WTC11 (cell line): ENCODE data around the gene FAM8A1. TPM values are rescaled to one million over a fixed set of nuclear protein-coding genes. Genes with fewer than 3 reads are reported as not detected.

Source experiments
- ATAC-seq: fragments of 200-7000 bp; cut with Tn5 transposase; 2 replicates; pipeline ENCODE4 v1.10.0; 2021; ENCODE audit warnings: mild to moderate bottlenecking, moderate library complexity
- CTCF ChIA-PET: fragments of 300-600 bp; sonication (Branson Sonifier 250); formaldehyde crosslinking; loops from one replicate; lab custom pipeline; 2021; ENCODE audit warnings: antibody characterized with exemption; lab: Charles Lee
- POLR2A ChIA-PET: fragments of 350-600 bp; sonication (Branson Sonifier 250); formaldehyde crosslinking; loops from one replicate; lab custom pipeline; 2021; ENCODE audit warnings: antibody characterized with exemption; lab: Charles Lee
- DNase-seq: peaks from one replicate; pipeline ENCODE4 v3.0.0; 2021; ENCODE audit warnings: low spot score
- H3K27ac Mint-ChIP-seq: 2 replicates; pipeline ENCODE4 v1.8.0; 2021; ENCODE audit warnings: mixed read lengths
- H3K27me3 Mint-ChIP-seq: 2 replicates; pipeline ENCODE4 v1.8.0; 2021; ENCODE audit warnings: low read depth, mild to moderate bottlenecking, moderate library complexity, mixed read lengths
- H3K36me3 Mint-ChIP-seq: 2 replicates; pipeline ENCODE4 v1.8.0; 2021; ENCODE audit warnings: mixed read lengths
- H3K4me1 Mint-ChIP-seq: 2 replicates; pipeline ENCODE4 v1.8.0; 2022; ENCODE audit warnings: mixed read lengths
- H3K4me3 Mint-ChIP-seq: 2 replicates; pipeline ENCODE4 v1.8.0; 2021; ENCODE audit warnings: mild to moderate bottlenecking, moderate library complexity, mixed read lengths
- H3K9me3 Mint-ChIP-seq: 2 replicates; pipeline ENCODE4 v1.8.0; 2021; ENCODE audit warnings: mixed read lengths
- AFF4 ChIP-seq: sonication (generic); formaldehyde crosslinking; IDR thresholded peaks from 2 replicates; pipeline ENCODE4 v1.8.1; 2023; ENCODE audit warnings: mild to moderate bottlenecking, missing genetic modification reagents, borderline replicate concordance
- CBFB ChIP-seq: sonication (generic); formaldehyde crosslinking; IDR thresholded peaks from 2 replicates; pipeline ENCODE4 v1.8.1; 2022; ENCODE audit warnings: mild to moderate bottlenecking, low read depth, missing genetic modification reagents
- CREM ChIP-seq: sonication (generic); formaldehyde crosslinking; IDR thresholded peaks from 2 replicates; pipeline ENCODE4 v1.8.1; 2022; ENCODE audit warnings: mild to moderate bottlenecking, missing genetic modification reagents, moderate library complexity
- EMX1 ChIP-seq: fragments of 250-450 bp; sonication (Bioruptor Pico); IDR thresholded peaks from 2 replicates; pipeline ENCODE4 v1.8.0; 2021; ENCODE audit warnings: mild to moderate bottlenecking
- FOXK1 ChIP-seq: sonication (generic); formaldehyde crosslinking; IDR thresholded peaks from 2 replicates; pipeline ENCODE4 v1.8.0; 2022; ENCODE audit warnings: mild to moderate bottlenecking, moderate library complexity, missing genetic modification reagents
- NFE2L1 ChIP-seq: sonication (generic); formaldehyde crosslinking; IDR thresholded peaks from 2 replicates; pipeline ENCODE4 v1.8.1; 2023; ENCODE audit warnings: missing genetic modification reagents
- NFYB ChIP-seq: sonication (generic); formaldehyde crosslinking; conservative IDR thresholded peaks from 2 replicates; pipeline ENCODE4 v1.8.0; 2022; ENCODE audit warnings: low read depth, missing genetic modification reagents
- PRRX2 ChIP-seq: fragments of 250-450 bp; sonication (Bioruptor Pico); IDR thresholded peaks from 2 replicates; pipeline ENCODE4 v1.8.0; 2021; ENCODE audit warnings: mild to moderate bottlenecking
- TEAD1 ChIP-seq: sonication (generic); formaldehyde crosslinking; IDR thresholded peaks from 2 replicates; pipeline ENCODE4 v1.8.0; 2022; ENCODE audit warnings: mild to moderate bottlenecking, missing genetic modification reagents
- USF2 ChIP-seq: sonication (generic); formaldehyde crosslinking; IDR thresholded peaks from 2 replicates; pipeline ENCODE4 v1.8.1; 2023; ENCODE audit warnings: mild to moderate bottlenecking, missing genetic modification reagents, moderate library complexity
- ZNF396 ChIP-seq: fragments of 250-450 bp; sonication (Bioruptor Pico); IDR thresholded peaks from 2 replicates; pipeline ENCODE4 v1.8.0; 2021; ENCODE audit warnings: mild to moderate bottlenecking, moderate library complexity, borderline replicate concordance
- ZSCAN18 ChIP-seq: fragments of 250-450 bp; sonication (Bioruptor Pico); IDR thresholded peaks from 2 replicates; pipeline ENCODE4 v2.1.2; 2022; ENCODE audit warnings: mild to moderate bottlenecking, moderate library complexity
- total RNA-seq: library from RNA; stranded (reverse); gene quantifications from 3 replicates; pipeline ENCODE4 v1.2.3, GENCODE V29; 2021
- TF ChIP-seq, protein P1 (sequence below): sonication (generic); formaldehyde crosslinking; IDR thresholded peaks from 2 replicates; pipeline ENCODE4 v1.8.1; 2023; ENCODE audit warnings: mild to moderate bottlenecking, moderate library complexity, missing genetic modification reagents
- TF ChIP-seq, protein P2 (sequence below): sonication (generic); formaldehyde crosslinking; IDR thresholded peaks from 2 replicates; pipeline ENCODE4 v1.8.1; 2023; ENCODE audit warnings: mild to moderate bottlenecking, missing genetic modification reagents, moderate library complexity
- TF ChIP-seq, protein P3 (sequence below): sonication (generic); formaldehyde crosslinking; IDR thresholded peaks from 2 replicates; pipeline ENCODE4 v1.8.1; 2022; ENCODE audit warnings: low read depth, missing genetic modification reagents, borderline replicate concordance
- TF ChIP-seq, protein P4 (sequence below): sonication (generic); formaldehyde crosslinking; IDR thresholded peaks from 2 replicates; pipeline ENCODE4 v1.8.1; 2023; ENCODE audit warnings: mild to moderate bottlenecking, missing genetic modification reagents

The FAM8A1 gene
- total RNA-seq, 1 experiment from 2014 or later, result 10.3 TPM

GRCh38 chr6:17622144-17622543 is 22.0 kb downstream of the FAM8A1 start:
- Mint-ChIP-seq H3K27ac (no peak overlapping the region), H3K9me3 (no peaks in the 10 kb centered on the region), H3K27me3 (no peaks in the 10 kb centered on the region), H3K4me1 (no peaks in the 10 kb centered on the region), H3K36me3 (peaks cover 56% of the 10 kb centered on the region)
- no peak for DNase-seq
- POLR2A ChIA-PET, result no interaction called here
- TF ChIP-seq, protein P1, sequence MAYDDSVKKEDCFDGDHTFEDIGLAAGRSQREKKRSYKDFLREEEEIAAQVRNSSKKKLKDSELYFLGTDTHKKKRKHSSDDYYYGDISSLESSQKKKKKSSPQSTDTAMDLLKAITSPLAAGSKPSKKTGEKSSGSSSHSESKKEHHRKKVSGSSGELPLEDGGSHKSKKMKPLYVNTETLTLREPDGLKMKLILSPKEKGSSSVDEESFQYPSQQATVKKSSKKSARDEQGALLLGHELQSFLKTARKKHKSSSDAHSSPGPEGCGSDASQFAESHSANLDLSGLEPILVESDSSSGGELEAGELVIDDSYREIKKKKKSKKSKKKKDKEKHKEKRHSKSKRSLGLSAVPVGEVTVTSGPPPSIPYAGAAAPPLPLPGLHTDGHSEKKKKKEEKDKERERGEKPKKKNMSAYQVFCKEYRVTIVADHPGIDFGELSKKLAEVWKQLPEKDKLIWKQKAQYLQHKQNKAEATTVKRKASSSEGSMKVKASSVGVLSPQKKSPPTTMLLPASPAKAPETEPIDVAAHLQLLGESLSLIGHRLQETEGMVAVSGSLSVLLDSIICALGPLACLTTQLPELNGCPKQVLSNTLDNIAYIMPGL, result no peak
- TF ChIP-seq, protein P2, sequence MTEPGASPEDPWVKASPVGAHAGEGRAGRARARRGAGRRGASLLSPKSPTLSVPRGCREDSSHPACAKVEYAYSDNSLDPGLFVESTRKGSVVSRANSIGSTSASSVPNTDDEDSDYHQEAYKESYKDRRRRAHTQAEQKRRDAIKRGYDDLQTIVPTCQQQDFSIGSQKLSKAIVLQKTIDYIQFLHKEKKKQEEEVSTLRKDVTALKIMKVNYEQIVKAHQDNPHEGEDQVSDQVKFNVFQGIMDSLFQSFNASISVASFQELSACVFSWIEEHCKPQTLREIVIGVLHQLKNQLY (CRISPR knock-in tag), result no peak
- TF ChIP-seq, protein P3, sequence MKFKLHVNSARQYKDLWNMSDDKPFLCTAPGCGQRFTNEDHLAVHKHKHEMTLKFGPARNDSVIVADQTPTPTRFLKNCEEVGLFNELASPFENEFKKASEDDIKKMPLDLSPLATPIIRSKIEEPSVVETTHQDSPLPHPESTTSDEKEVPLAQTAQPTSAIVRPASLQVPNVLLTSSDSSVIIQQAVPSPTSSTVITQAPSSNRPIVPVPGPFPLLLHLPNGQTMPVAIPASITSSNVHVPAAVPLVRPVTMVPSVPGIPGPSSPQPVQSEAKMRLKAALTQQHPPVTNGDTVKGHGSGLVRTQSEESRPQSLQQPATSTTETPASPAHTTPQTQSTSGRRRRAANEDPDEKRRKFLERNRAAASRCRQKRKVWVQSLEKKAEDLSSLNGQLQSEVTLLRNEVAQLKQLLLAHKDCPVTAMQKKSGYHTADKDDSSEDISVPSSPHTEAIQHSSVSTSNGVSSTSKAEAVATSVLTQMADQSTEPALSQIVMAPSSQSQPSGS (CRISPR knock-in tag), result no peak
- TF ChIP-seq, all 79 proteins: peak for 0
- ATAC-seq, result no peak; the same call in 1 of the 2 replicates
- CTCF ChIA-PET, result no interaction called here
- H3K4me3 Mint-ChIP-seq, result no peak overlapping the region

DNA sequence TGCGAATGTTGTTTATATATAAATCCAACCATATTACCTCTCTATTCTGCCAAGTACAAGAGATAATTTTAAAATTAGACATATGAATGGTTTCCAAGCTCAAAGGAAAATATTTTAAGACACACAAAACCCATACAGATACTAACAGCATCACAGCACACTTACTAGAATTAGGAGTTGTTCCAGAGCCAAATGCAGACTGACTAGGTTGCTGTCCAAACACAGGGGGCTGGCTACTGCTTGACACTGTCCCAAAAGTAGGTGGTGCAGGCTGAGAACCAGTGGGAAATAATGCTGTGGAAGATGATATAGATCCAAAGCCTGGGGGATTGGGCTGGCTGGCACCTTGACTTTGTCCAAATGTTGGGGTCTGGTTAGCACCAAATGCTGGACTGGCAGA is 24.3 kb downstream of the FAM8A1 start:
- Mint-ChIP-seq H3K9me3 (no peaks in the 10 kb centered on the region), H3K27ac (no peak overlapping the region), H3K27me3 (no peaks in the 10 kb centered on the region), H3K4me3 (no peak overlapping the region), H3K36me3 (peaks cover 70% of the 10 kb centered on the region), H3K4me1 (no peaks in the 10 kb centered on the region)
- no peak for DNase-seq
- POLR2A ChIA-PET, result no interaction called here
- ATAC-seq, result no peak
- no peak for TF ChIP-seq USF2 (CRISPR knock-in tag)
- no peak for TF ChIP-seq AFF4 (CRISPR knock-in tag)
- TF ChIP-seq FOXK1, result no peak
- TF ChIP-seq NFYB (CRISPR knock-in tag), result no peak
- no peak for TF ChIP-seq ZNF396 (CRISPR knock-in tag)
- TF ChIP-seq CREM (CRISPR knock-in tag), result no peak
- TF ChIP-seq NFE2L1 (CRISPR knock-in tag), result no peak
- TF ChIP-seq CBFB, result no peak
- no peak for TF ChIP-seq EMX1 (CRISPR knock-in tag)
- no peak for TF ChIP-seq TEAD1 (CRISPR knock-in tag)
- TF ChIP-seq, protein P4, sequence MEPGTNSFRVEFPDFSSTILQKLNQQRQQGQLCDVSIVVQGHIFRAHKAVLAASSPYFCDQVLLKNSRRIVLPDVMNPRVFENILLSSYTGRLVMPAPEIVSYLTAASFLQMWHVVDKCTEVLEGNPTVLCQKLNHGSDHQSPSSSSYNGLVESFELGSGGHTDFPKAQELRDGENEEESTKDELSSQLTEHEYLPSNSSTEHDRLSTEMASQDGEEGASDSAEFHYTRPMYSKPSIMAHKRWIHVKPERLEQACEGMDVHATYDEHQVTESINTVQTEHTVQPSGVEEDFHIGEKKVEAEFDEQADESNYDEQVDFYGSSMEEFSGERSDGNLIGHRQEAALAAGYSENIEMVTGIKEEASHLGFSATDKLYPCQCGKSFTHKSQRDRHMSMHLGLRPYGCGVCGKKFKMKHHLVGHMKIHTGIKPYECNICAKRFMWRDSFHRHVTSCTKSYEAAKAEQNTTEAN (CRISPR knock-in tag), result no peak
- TF ChIP-seq PRRX2 (CRISPR knock-in tag), result no peak
- TF ChIP-seq ZSCAN18 (CRISPR knock-in tag), result no peak
- CTCF ChIA-PET, result no interaction called here
